Measurements from ENCODE around the gene RBM23. TPM values are rescaled to one million over a fixed set of nuclear protein-coding genes. Genes with fewer than 3 reads are reported as not detected.
"Not testable (repeated sequence)": the region's sequence is repeated elsewhere in the genome, so short reads cannot be mapped to it uniquely, and the experiment has no call there.

Gene RBM23
- total RNA-seq, 1 donor from 2014 or later: 77.3 TPM

DNA sequence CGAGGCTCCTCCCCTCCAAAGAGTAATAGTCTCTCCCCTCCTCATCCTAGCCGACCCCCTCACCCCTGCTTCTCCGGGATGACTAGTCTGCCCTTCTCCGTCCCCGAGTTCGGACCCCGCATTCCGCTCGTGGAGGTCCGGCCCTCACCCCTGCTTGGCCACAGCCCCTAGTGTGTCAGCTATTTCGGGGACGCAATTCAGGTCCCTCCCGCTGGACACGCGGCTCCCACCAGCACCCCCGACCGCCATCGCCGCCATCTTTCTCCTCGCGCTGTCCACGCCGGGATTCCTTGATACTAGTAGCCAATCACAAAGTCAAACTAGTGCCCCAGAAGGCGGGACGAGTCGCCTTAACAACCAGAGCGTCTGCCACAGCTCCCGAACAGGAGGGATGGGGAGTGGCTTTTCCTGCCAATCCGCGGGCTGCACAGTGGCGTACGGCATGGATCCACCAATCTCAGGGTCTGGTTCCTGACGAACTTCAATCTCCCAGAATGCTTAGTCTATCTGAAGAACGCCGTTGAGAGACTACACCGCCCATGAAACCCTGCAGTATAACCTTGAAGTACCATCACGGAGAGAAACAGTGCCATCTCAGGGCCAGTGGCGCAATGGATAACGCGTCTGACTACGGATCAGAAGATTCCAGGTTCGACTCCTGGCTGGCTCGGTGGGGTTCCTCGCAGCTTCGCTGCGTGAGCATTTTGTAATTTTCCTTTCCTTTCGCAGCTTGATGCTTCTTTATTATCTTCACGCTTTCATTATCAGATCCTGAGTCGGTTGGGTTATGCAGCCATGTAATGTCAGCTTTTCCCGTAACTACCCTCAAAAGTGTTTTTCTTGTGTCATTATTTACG is 10.4 kb upstream of the RBM23 start, which contains the start of gene PRMT5:
Gene PRMT5, minus strand, starts transcription at position 273 of the 857 bp plus-strand sequence. Its CDS starts 15 bp downstream, at position 258.
- no peak within 1 kb of the TSS for H3K4me3 Mint-ChIP-seq (ENCODE audit: low read depth)
- DNase-seq (ENCODE audit: low spot score): peak; percentile 96
- intact Hi-C loops (cut with micrococcal nuclease): loop anchor here (1.0 to 5.0 kb wide), 7 partner anchors 10 to 393 kb away; partner anchors contain the start of genes DAD1, HAUS4, PABPN1 and RBM23
- peaks cover 29% of the 10 kb centered on the region for H3K36me3 Mint-ChIP-seq (ENCODE audit: low read depth)
- peaks cover 27% of the 10 kb centered on the region for H3K4me1 Mint-ChIP-seq (ENCODE audit: low read depth)
- no peaks in the 10 kb centered on the region for H3K9me3 Mint-ChIP-seq
- H3K27me3 Mint-ChIP-seq (ENCODE audit: low read depth): no peaks in the 10 kb centered on the region
- no peak within 1 kb of the TSS for H3K27ac Mint-ChIP-seq

DNA sequence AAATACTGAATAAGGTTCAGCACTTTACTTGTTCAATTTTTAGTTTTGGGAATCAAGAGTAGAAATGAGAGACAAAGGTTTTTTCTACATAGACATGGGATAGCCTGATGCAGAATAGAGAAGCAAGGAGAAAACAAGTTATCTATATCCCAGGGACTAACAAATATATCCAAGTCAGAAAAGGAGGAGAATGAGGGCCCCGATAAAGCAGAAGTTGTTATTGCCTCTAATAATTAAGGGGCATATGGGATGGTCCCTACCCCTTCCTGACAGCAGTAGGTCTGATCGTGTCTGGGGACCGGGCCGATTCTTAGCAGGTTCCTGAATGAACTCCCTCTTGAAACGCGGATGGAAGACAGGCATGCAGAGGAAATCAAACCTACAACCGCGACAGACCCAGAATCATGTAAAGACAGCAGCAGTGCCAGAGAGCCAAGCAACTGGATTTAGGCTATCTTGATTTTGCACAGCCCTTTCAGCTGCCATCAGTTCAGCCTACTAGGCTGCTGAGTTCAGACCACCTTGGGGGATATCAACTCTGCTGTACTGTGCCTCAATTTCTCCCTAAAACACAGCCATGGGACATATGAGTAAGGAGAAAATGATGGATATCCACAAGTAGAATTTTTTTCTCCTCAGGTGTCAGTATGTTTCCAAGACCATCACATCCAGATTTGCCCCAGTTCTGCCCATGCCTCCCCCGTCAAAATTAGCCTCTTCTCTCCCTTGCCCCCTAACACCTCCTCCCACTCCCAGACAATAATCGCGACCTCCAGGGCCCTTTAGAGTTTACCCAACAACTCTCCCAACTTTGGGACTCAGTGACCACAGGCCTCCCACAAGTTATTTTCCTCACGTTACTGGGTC is 9.5 kb upstream of the RBM23 start:
- Mint-ChIP-seq H3K4me3 (ENCODE audit: low read depth) (no peak overlapping the region), H3K9me3 (no peaks in the 10 kb centered on the region), H3K27me3 (ENCODE audit: low read depth) (no peaks in the 10 kb centered on the region), H3K4me1 (ENCODE audit: low read depth) (peaks cover 27% of the 10 kb centered on the region), H3K27ac (no peak overlapping the region), H3K36me3 (ENCODE audit: low read depth) (peaks cover 37% of the 10 kb centered on the region)
- DNase-seq (ENCODE audit: low spot score): peak; percentile 22
- intact Hi-C loops (cut with micrococcal nuclease): loop anchor here (1.0 to 5.0 kb wide), 7 partner anchors 9 to 394 kb away; partner anchors contain the start of genes DAD1, HAUS4, PABPN1 and RBM23

DNA sequence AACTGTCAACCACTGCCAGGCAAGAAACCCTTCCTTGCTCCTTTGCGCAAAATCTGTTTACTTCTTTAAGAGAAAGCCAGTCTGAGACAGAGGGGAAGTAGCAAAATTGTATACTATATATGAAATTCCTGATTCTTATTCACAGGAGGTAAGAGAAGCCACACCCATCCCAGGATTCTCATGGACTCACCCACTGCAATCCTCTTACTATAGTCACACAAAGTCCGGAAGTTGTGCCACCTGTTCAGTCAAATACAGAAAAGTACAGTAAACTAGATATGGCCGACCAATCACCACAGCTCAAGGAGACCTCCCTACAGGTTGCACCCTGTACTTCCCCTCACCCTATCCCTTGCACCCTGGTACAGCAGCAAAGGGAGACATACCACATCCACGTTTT is 7.4 kb upstream of the RBM23 start:
- DNase-seq (ENCODE audit: low spot score): no peak
- intact Hi-C loops (cut with micrococcal nuclease): loop anchor here (5.0 kb wide), 2 partner anchors 369 to 396 kb away; partner anchors contain the start of gene PABPN1
- Mint-ChIP-seq H3K27me3 (ENCODE audit: low read depth) (no peaks in the 10 kb centered on the region), H3K4me1 (ENCODE audit: low read depth) (peaks cover 27% of the 10 kb centered on the region), H3K27ac (no peak overlapping the region), H3K9me3 (no peaks in the 10 kb centered on the region), H3K4me3 (ENCODE audit: low read depth) (no peak overlapping the region), H3K36me3 (ENCODE audit: low read depth) (peaks cover 51% of the 10 kb centered on the region)

DNA sequence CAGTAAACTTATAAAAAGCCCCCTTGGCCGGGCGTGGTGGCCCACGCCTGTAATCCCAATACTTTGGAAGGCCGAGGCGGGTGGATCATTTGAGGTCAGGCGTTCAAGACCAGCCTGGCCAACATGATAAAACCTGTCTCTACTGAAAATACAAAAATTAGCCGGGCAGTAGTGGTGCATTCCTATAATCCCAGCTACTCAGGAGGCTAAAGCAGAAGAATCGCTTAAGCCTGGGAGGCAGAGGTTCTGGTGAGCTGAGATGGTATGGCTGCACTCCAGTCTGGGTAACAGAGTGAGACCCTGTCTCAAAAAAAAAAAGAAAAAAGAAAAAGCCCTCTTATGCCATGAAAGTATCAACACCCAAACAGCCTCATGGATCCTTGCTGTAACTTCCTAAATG is 6.6 kb upstream of the RBM23 start:
- Mint-ChIP-seq H3K4me1 (ENCODE audit: low read depth) (peaks cover 30% of the 10 kb centered on the region), H3K27me3 (ENCODE audit: low read depth) (no peaks in the 10 kb centered on the region), H3K36me3 (ENCODE audit: low read depth) (peaks cover 59% of the 10 kb centered on the region), H3K27ac (no peak overlapping the region), H3K9me3 (no peaks in the 10 kb centered on the region), H3K4me3 (ENCODE audit: low read depth) (no peak overlapping the region)
- no peak for DNase-seq (ENCODE audit: low spot score)
- intact Hi-C loops (cut with micrococcal nuclease): loop anchor here (5.0 kb wide), 2 partner anchors 368 to 397 kb away; partner anchors contain the start of gene PABPN1

DNA sequence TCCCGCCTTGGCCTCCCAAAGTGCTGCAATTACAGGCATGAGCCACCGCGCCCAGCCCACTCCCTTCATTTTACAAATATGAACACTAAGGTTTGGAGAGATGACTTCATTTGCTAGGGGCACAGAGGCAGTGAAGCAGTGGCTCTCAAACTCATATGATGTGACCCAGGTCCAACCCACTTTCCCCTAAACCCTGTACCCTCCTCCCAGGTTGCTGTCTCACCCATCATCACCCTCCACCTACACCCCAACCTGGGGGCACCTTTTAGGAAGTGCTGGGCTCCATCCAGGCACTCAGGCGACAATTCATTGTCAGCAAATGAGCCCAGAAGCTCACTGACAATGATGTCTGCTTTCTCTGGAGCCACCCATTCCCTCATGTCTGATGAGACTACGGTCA is 4.8 kb upstream of the RBM23 start:
- no peak for DNase-seq (ENCODE audit: low spot score)
- Mint-ChIP-seq H3K27ac (no peak overlapping the region), H3K4me3 (ENCODE audit: low read depth) (no peak overlapping the region), H3K27me3 (ENCODE audit: low read depth) (no peaks in the 10 kb centered on the region), H3K36me3 (ENCODE audit: low read depth) (peaks cover 70% of the 10 kb centered on the region), H3K4me1 (ENCODE audit: low read depth) (peaks cover 41% of the 10 kb centered on the region), H3K9me3 (no peaks in the 10 kb centered on the region)
- intact Hi-C loops (cut with micrococcal nuclease): no loop called here

DNA sequence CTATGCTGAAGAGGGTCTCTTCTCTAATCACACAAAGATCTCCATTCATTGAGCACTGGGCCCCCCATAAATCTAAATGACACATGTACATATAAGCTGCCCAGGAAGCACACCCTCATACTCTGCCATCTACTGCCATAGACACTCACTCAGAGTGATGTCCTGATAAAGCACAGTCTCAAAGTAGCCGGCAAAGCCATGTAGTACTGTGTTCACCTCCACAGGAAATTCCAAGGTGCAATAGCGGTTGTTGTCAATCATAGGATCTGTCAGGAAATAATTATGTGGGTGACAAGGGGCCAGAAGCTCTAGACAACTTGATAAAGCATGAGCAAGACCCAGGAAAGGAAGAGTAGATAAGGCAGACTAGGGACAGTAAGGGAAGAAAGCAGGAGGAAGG is 3.3 kb upstream of the RBM23 start:
- intact Hi-C loops (cut with micrococcal nuclease): no loop called here
- Mint-ChIP-seq H3K4me1 (ENCODE audit: low read depth) (peaks cover 38% of the 10 kb centered on the region), H3K36me3 (ENCODE audit: low read depth) (peaks cover 75% of the 10 kb centered on the region), H3K4me3 (ENCODE audit: low read depth) (no peak overlapping the region), H3K27ac (no peak overlapping the region), H3K9me3 (no peaks in the 10 kb centered on the region), H3K27me3 (ENCODE audit: low read depth) (no peaks in the 10 kb centered on the region)
- no peak for DNase-seq (ENCODE audit: low spot score)

DNA sequence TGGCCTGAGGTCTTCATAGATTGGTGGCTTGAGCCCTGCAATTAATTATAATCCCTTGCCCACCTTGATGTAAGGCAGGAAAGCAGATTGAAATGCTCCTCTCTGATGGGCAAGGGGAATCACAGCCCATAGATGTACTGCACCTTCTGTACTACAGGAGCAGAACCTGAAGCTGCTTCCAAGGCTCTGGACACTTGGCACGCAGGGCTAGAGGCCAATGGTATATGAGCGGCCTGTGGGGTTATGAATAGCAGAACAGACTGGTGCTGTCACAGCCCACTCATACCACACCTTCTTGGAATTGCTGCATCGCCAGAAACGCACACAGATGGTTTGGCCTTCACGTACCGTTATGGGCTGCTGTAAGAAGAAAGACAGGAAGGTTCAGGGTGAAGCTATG is 1.7 kb upstream of the RBM23 start:
- Mint-ChIP-seq H3K9me3 (no peaks in the 10 kb centered on the region), H3K4me3 (ENCODE audit: low read depth) (no peak overlapping the region), H3K27me3 (ENCODE audit: low read depth) (no peaks in the 10 kb centered on the region), H3K27ac (no peak overlapping the region), H3K4me1 (ENCODE audit: low read depth) (peaks cover 29% of the 10 kb centered on the region), H3K36me3 (ENCODE audit: low read depth) (peaks cover 73% of the 10 kb centered on the region)
- no peak for DNase-seq (ENCODE audit: low spot score)
- intact Hi-C loops (cut with micrococcal nuclease): no loop called here

DNA sequence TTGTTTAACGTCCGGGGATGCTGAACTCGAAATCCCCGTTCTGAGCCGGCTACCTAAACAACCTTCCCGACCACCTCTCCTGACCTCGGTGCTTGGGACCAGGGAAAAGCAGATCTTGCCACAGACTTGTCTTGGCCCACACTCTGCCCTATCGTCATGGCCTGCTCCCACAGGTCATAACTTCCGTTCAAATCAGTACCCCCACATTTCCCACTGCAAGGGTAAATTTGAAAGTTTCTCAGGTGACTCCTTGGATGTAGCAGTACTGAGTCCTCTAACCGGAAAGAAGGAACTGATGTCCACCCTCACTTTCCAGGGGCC is 612 bp upstream of the RBM23 start:
- peaks cover 75% of the 10 kb centered on the region for H3K36me3 Mint-ChIP-seq (ENCODE audit: low read depth)
- intact Hi-C loops (cut with micrococcal nuclease): loop anchor here (1.0 kb wide), 2 partner anchors 10 to 48 kb away; partner anchors contain the start of genes LRP10 and PRMT5
- DNase-seq (ENCODE audit: low spot score): no peak
- peak overlapping the region; percentile 100 for H3K27ac Mint-ChIP-seq
- H3K4me3 Mint-ChIP-seq (ENCODE audit: low read depth): peak overlapping the region; percentile 94
- H3K27me3 Mint-ChIP-seq (ENCODE audit: low read depth): no peaks in the 10 kb centered on the region
- H3K9me3 Mint-ChIP-seq: no peaks in the 10 kb centered on the region
- peaks cover 29% of the 10 kb centered on the region for H3K4me1 Mint-ChIP-seq (ENCODE audit: low read depth)

DNA sequence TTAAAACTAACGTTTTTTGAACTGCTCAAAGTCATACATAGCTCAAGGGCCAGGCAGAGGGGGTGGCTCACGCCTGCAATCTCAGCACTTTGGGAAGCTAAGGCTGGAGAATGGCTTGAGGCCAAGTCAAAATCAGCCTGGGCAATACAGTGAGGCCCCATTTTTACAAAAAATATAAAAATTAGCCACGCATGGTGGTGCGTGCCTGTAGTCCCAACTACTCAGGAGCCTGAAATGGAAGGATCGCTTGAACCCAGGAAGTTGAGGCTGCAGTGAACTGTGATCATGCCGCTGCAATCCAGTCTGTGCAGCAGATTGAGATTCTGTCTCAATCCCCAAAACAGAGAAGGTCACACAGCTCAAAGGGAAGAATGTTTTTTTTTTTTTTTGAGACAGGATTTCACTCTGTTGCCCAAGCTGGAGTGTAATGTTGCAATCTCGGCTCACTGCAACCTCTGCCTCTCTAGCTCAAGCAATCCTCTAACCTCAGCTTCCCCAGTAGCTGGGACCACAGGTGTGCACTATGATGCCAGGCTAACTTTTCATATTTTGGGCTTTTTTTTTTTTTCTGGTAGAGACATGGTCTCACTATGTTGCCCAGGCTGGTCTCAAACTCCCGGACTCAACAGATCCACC is 2.9 kb downstream of the RBM23 start:
- Mint-ChIP-seq H3K36me3 (ENCODE audit: low read depth) (peaks cover 70% of the 10 kb centered on the region), H3K4me3 (ENCODE audit: low read depth) (no peak overlapping the region), H3K27ac (no peak overlapping the region), H3K9me3 (no peaks in the 10 kb centered on the region), H3K27me3 (ENCODE audit: low read depth) (no peaks in the 10 kb centered on the region), H3K4me1 (ENCODE audit: low read depth) (peaks cover 26% of the 10 kb centered on the region)
- no peak for DNase-seq (ENCODE audit: low spot score)
- intact Hi-C loops (cut with micrococcal nuclease): no loop called here

DNA sequence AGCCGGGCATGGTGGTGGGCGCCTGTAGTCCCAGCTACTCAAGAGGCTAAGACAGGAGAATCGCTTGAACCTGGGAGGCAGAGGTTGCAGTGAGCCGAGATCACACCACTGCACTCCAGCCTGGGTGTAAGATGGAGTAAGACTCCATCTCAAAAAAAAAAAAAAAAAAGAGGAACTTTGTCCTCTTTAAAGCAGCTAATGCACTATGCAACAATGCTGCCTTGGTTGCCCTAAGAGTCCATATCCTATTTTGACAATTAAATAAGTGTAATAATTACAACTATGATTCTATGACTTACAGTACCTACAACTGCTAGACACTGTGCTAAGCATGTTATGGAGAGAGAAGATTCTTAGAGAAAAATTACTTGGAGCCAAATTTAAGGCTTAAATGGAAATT is 4.1 kb downstream of the RBM23 start:
- H3K36me3 Mint-ChIP-seq (ENCODE audit: low read depth): peaks cover 61% of the 10 kb centered on the region
- H3K27me3 Mint-ChIP-seq (ENCODE audit: low read depth); H3K4me3 Mint-ChIP-seq (ENCODE audit: low read depth): not testable (repeated sequence)

DNA sequence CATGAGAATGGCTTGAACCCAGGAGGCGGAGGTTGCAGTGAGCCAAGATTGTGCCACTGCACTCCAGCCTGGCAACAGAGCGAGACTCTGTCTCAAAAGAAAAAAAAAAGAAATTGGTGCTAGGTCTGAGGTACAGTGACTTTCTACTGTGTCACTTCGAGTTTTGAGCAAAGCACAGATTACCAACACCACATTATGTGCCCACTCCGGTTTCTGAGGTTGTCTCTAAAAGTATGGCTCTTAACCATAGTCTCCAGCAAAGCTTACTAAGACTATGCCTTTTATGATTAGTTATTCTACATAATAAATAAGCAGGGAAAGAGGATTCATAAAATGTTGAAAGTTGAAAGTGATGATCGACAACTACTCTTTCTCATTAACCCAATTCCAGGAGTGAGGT is 8.0 kb downstream of the RBM23 start:
- Mint-ChIP-seq H3K4me3 (ENCODE audit: low read depth) (no peak overlapping the region), H3K27me3 (ENCODE audit: low read depth) (no peaks in the 10 kb centered on the region), H3K9me3 (no peaks in the 10 kb centered on the region), H3K36me3 (ENCODE audit: low read depth) (peaks cover 62% of the 10 kb centered on the region), H3K4me1 (ENCODE audit: low read depth) (peaks cover 4% of the 10 kb centered on the region), H3K27ac (no peak overlapping the region)
- no peak for DNase-seq (ENCODE audit: low spot score)
- intact Hi-C loops (cut with micrococcal nuclease): no loop called here

More for the DNA sequence above, 4.1 kb downstream of the RBM23 start:
- peaks cover 24% of the 10 kb centered on the region for H3K4me1 Mint-ChIP-seq (ENCODE audit: low read depth)
- intact Hi-C loops (cut with micrococcal nuclease); DNase-seq (ENCODE audit: low spot score); H3K9me3 Mint-ChIP-seq; H3K27ac Mint-ChIP-seq: not testable (repeated sequence)

DNA sequence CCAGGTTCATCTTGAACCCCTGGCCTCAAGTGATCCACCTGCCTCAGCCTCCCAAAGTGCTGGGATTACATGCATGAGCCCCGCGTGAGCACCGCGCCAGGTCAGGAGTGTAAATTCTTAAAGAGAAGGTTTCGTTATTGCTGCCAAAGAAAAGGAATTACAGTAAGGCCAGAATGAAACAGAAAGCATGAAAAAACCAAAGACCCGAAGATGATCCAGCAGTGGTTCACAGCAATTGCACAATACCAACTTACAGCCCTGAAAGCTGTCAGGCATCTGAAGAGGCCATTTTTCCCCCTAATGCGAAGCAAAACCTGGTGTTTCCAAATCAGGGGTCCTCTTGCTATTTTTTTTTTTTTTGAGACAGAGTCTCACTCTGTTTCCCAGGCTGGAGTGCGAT is 10.3 kb downstream of the RBM23 start:
- no peaks in the 10 kb centered on the region for H3K9me3 Mint-ChIP-seq
- intact Hi-C loops (cut with micrococcal nuclease): no loop called here
- H3K4me1 Mint-ChIP-seq (ENCODE audit: low read depth): peaks cover 4% of the 10 kb centered on the region
- peaks cover 70% of the 10 kb centered on the region for H3K36me3 Mint-ChIP-seq (ENCODE audit: low read depth)
- no peak for DNase-seq (ENCODE audit: low spot score)
- no peak overlapping the region for H3K4me3 Mint-ChIP-seq (ENCODE audit: low read depth)
- H3K27me3 Mint-ChIP-seq (ENCODE audit: low read depth): no peaks in the 10 kb centered on the region
- H3K27ac Mint-ChIP-seq: no peak overlapping the region

All from activated T-helper 2 cell treated with anti-CD3 and anti-CD28 coated beads, Interferon-gamma antibody, Interleukin-2, Interleukin-4, amounts not matched to agents 10 μg/mL and 5 μg/mL and 100 μg/mL, durations not matched to agents 14 hours and 24 hours and 36 hours (primary cell).